DOHH2 (cell line): Measurements from ENCODE around the gene ERRFI1.

Source experiments
- CTCF ChIP-seq: fragments of 200-600 bp; sonication (generic); IDR thresholded peaks from one replicate; pipeline ENCODE4 v1.5.1; 2014; ENCODE audit warnings: antibody characterized with exemption, mild to moderate bottlenecking, low read depth, low read length; ENCODE audit not compliant: poor library complexity, severe bottlenecking
- EZH2phosphoT487 ChIP-seq: fragments of 200-600 bp; sonication (generic); IDR thresholded peaks from 2 replicates; pipeline ENCODE4 v1.6.1; 2017; ENCODE audit warnings: borderline replicate concordance, mild to moderate bottlenecking, antibody characterized with exemption, low read length, moderate library complexity, mixed read lengths

GRCh38 chr1:8022395-8023286 is 3.5 kb downstream of the ERRFI1 start:
- TF ChIP-seq CTCF (no peak), EZH2phosphoT487 (no peak)
